ENCODE results near the gene AKAP6. TPM values are rescaled to one million over a fixed set of nuclear protein-coding genes. Genes with fewer than 3 reads are reported as not detected.

The AKAP6 gene
- total RNA-seq, 4 donors from 2014 or later, result 1.1 to 16.0 (median 6.0) TPM

GRCh38 chr14:32339188-32339587, 10.1 kb downstream of the AKAP6 start:
- 82 to 100% methylated on average over 1 of the region's 1 CpG for WGBS, 2 donors
- intact Hi-C loops (cut with DNase I), result no loop called here

GRCh38 chr14:32341947-32342846, 13.1 kb downstream of the AKAP6 start:
- Histone ChIP-seq H3K27ac (no peak overlapping the region), H3K4me3 (no peak overlapping the region), H3K36me3 (no peaks in the 10 kb centered on the region), H3K27me3 (no peaks in the 10 kb centered on the region), H3K9me3 (no peaks in the 10 kb centered on the region), H3K4me1 (peaks cover 0 to 10% (median 3%) of the 10 kb centered on the region in 3 donors)
- WGBS, 2 donors, result 81 to 91% methylated on average over 2 of the region's 2 CpGs
- TF ChIP-seq POLR2A (IDR thresholded peaks at IDR 0.05) (no peak), CTCF (IDR thresholded peaks at IDR 0.05) (no peak)
- DNase-seq, result no peak
- intact Hi-C loops (cut with DNase I), result no loop called here

More at GRCh38 chr14:32339188-32339587, 10.1 kb downstream of the AKAP6 start:
- TF ChIP-seq POLR2A (IDR thresholded peaks at IDR 0.05) (no peak), CTCF (IDR thresholded peaks at IDR 0.05) (no peak)
- Histone ChIP-seq H3K36me3 (no peaks in the 10 kb centered on the region), H3K27me3 (no peaks in the 10 kb centered on the region), H3K4me3 (no peak overlapping the region), H3K27ac (no peak overlapping the region), H3K4me1 (peaks cover 0 to 9% (median 3%) of the 10 kb centered on the region in 3 donors), H3K9me3 (no peaks in the 10 kb centered on the region)
- DNase-seq, result no peak

- Histone ChIP-seq H3K9me3 (no peaks in the 10 kb centered on the region), H3K27me3 (no peaks in the 10 kb centered on the region), H3K36me3 (no peaks in the 10 kb centered on the region), H3K4me3 (no peak overlapping the region), H3K27ac (no peak overlapping the region), H3K4me1 (peaks cover 0 to 10% (median 3%) of the 10 kb centered on the region in 3 donors)
- intact Hi-C loops (cut with DNase I), result no loop called here
- 47 to 62% methylated on average over 2 of the region's 2 CpGs for WGBS, 2 donors
- DNase-seq, result no peak
- TF ChIP-seq CTCF (IDR thresholded peaks at IDR 0.05), result no peak
- no peak for TF ChIP-seq POLR2A (IDR thresholded peaks at IDR 0.05)
Measured at GRCh38 chr14:32342847-32343194, 13.7 kb downstream of the AKAP6 start.

- no peak for DNase-seq
- Histone ChIP-seq H3K36me3 (no peaks in the 10 kb centered on the region), H3K27ac (no peak overlapping the region), H3K9me3 (no peaks in the 10 kb centered on the region), H3K4me3 (no peak overlapping the region), H3K4me1 (peaks cover 0 to 10% (median 3%) of the 10 kb centered on the region in 3 donors), H3K27me3 (no peaks in the 10 kb centered on the region)
- WGBS, 2 donors, result 66 to 77% methylated on average over 2 of the region's 2 CpGs
- TF ChIP-seq CTCF (IDR thresholded peaks at IDR 0.05), result no peak
- no peak for TF ChIP-seq POLR2A (IDR thresholded peaks at IDR 0.05)
- intact Hi-C loops (cut with DNase I), result no loop called here
Measured at GRCh38 chr14:32343926-32344430, 14.9 kb downstream of the AKAP6 start.

- no peak for DNase-seq
- H3K36me3 ChIP-seq, result no peaks in the 10 kb centered on the region
- TF ChIP-seq POLR2A (IDR thresholded peaks at IDR 0.05), result no peak
- TF ChIP-seq CTCF (IDR thresholded peaks at IDR 0.05), result no peak
- intact Hi-C loops (cut with DNase I), result no loop called here
- H3K4me1 ChIP-seq, result peaks cover 0 to 10% (median 3%) of the 10 kb centered on the region in 3 donors
- H3K27ac ChIP-seq, result no peak overlapping the region
- no peaks in the 10 kb centered on the region for H3K27me3 ChIP-seq
- no peak overlapping the region for H3K4me3 ChIP-seq
- 83 to 100% methylated on average over 1 of the region's 1 CpG for WGBS, 2 donors
- H3K9me3 ChIP-seq, result no peaks in the 10 kb centered on the region
Measured at GRCh38 chr14:32345311-32345791, 16.3 kb downstream of the AKAP6 start.
